Measurements from ENCODE around the gene SLAIN1. TPM values are rescaled to one million over a fixed set of nuclear protein-coding genes. Genes with fewer than 3 reads are reported as not detected.
A peak's percentile ranks its signal among the peaks of the same experiment; 100 is the strongest.

Gene SLAIN1
- total and polyA plus RNA-seq, 2 of the 13 experiments (the other 11 are each of a cell fraction or from before 2014, with no cell fraction given) = 1.2 to 4.5 TPM

GRCh38 chr13:77696879-77697216 lies 639 bp upstream of the SLAIN1 start:
- ATAC-seq = no peak
- H3K27me3 ChIP-seq (ENCODE audit: control insufficient read depth in 1 of 2, insufficient read depth in 2 of 2, low read length in 2 of 2) = peaks cover 3 to 21% of the 10 kb centered on the region in 2 experiments; a peak in 3 of 5 replicates
- ChIA-PET CTCF (ENCODE audit: low intra/inter-chr PET ratio, low total read pairs) (no interaction called here), POLR2A (no interaction called here)
- no peaks in the 10 kb centered on the region for H3K36me3 ChIP-seq (replicated peaks in 1 of 2; ENCODE audit: control insufficient read depth in 1 of 2, insufficient read depth in 2 of 2, low read length in 2 of 2)
- no peaks in the 10 kb centered on the region for H3K9me3 ChIP-seq (ENCODE audit: low read length)
- DNase-seq (ENCODE audit: low spot score) = no peak
- intact Hi-C loops (cut with micrococcal nuclease; ENCODE audit: unreplicated experiment) (loop anchor here (5.0 kb wide), 1 partner anchor 370 kb away; the partner anchor contains the start of gene MYCBP2), in situ Hi-C loops (cut with HindIII; ENCODE audit: extremely low pct_ligation_motif_present, low pct_unique_long_range_greater_than_20kb) (no loop called here)
- BruUV-seq (replicated peaks) = no TSS peak
- FAIRE-seq = no peak
- H3K9ac ChIP-seq (ENCODE audit: insufficient read depth, low read depth, low read length) = no peak overlapping the region
- H2AFZ ChIP-seq (ENCODE audit: low read length) = no peak overlapping the region
- WGBS (ENCODE audit: low lambda C conversion rate) = 68% methylated on average over 3 of the region's 3 CpGs
- no peaks in the 10 kb centered on the region for H3K79me2 ChIP-seq (ENCODE audit: insufficient read depth, low read length)
- H3K4me2 ChIP-seq (ENCODE audit: low read depth, low read length) = peak overlapping the region; percentile 45; the same call in 1 of the 2 replicates
- peaks cover 11% of the 10 kb centered on the region for H3K4me1 ChIP-seq (ENCODE audit: insufficient read depth, low read length)
- no peaks in the 10 kb centered on the region for H4K20me1 ChIP-seq (ENCODE audit: insufficient read depth, low read length)
- H3K27ac ChIP-seq (ENCODE audit: extremely low read length, insufficient read depth, low read length) = no peak overlapping the region
- no peak for TF ChIP-seq ZNF280B (CRISPR knock-in tag; IDR thresholded peaks at IDR 0.05; ENCODE audit: borderline replicate concordance)
- no peak for TF ChIP-seq CREBL2 (CRISPR knock-in tag; IDR thresholded peaks at IDR 0.05; ENCODE audit: borderline replicate concordance)
- TF ChIP-seq ZNF3 (CRISPR knock-in tag; IDR thresholded peaks at IDR 0.05) = no peak
- TF ChIP-seq ZNF563 (CRISPR knock-in tag; IDR thresholded peaks at IDR 0.05) = no peak
- TF ChIP-seq ARNT (IDR thresholded peaks at IDR 0.05) = no peak
- TF ChIP-seq ZNF552 (CRISPR knock-in tag; IDR thresholded peaks at IDR 0.05; ENCODE audit: borderline replicate concordance) = no peak
- TF ChIP-seq RXRB (CRISPR knock-in tag; IDR thresholded peaks at IDR 0.05; ENCODE audit: borderline replicate concordance) = no peak
- TF ChIP-seq TMF1 (CRISPR knock-in tag; IDR thresholded peaks at IDR 0.05; ENCODE audit: low read depth) = no peak
- TF ChIP-seq ZBTB34 (CRISPR knock-in tag; IDR thresholded peaks at IDR 0.05) = no peak
- TF ChIP-seq, protein P1, sequence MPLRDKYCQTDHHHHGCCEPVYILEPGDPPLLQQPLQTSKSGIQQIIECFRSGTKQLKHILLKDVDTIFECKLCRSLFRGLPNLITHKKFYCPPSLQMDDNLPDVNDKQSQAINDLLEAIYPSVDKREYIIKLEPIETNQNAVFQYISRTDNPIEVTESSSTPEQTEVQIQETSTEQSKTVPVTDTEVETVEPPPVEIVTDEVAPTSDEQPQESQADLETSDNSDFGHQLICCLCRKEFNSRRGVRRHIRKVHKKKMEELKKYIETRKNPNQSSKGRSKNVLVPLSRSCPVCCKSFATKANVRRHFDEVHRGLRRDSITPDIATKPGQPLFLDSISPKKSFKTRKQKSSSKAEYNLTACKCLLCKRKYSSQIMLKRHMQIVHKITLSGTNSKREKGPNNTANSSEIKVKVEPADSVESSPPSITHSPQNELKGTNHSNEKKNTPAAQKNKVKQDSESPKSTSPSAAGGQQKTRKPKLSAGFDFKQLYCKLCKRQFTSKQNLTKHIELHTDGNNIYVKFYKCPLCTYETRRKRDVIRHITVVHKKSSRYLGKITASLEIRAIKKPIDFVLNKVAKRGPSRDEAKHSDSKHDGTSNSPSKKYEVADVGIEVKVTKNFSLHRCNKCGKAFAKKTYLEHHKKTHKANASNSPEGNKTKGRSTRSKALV (CRISPR knock-in tag; IDR thresholded peaks at IDR 0.05) = no peak
- no peak for TF ChIP-seq SKI (IDR thresholded peaks at IDR 0.05; ENCODE audit: partially characterized antibody)
- TF ChIP-seq, protein P2, sequence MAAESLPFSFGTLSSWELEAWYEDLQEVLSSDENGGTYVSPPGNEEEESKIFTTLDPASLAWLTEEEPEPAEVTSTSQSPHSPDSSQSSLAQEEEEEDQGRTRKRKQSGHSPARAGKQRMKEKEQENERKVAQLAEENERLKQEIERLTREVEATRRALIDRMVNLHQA (CRISPR knock-in tag; IDR thresholded peaks at IDR 0.05) = no peak
- TF ChIP-seq FOXJ3 (CRISPR knock-in tag; IDR thresholded peaks at IDR 0.05; ENCODE audit: borderline replicate concordance) = no peak
- no peak for TF ChIP-seq HNRNPL (IDR thresholded peaks at IDR 0.05; ENCODE audit: low read depth, low read length)
- no peak for TF ChIP-seq MED1 (CRISPR knock-in tag; IDR thresholded peaks at IDR 0.05)
- no peak for TF ChIP-seq RFX3 (CRISPR knock-in tag; IDR thresholded peaks at IDR 0.05)
- no peak for TF ChIP-seq ZNF367 (CRISPR knock-in tag; IDR thresholded peaks at IDR 0.05; ENCODE audit: borderline replicate concordance)
- TF ChIP-seq NFKB2 (CRISPR knock-in tag; IDR thresholded peaks at IDR 0.05; ENCODE audit: borderline replicate concordance) = no peak
- 0 out of 6 replicates have a peak overlapping the region, but pooled peaks of 1 of the 3 experiments have one; percentile 54 for H3K4me3 ChIP-seq (replicated peaks in 1 of 3; ENCODE audit: insufficient read depth in 1 of 3, low read depth in 2 of 3, low read length in 3 of 3)

Data from HepG2 (cell line).